RWPE1 (cell line): Measurements from ENCODE around the gene USP31.

Source experiments
- CTCF ChIA-PET: fragments of 350-600 bp; sonication (Branson Sonifier 250); formaldehyde crosslinking; extraction: SDS; loops from one replicate; lab custom pipeline; 2021; lab: Yijun Ruan, JAX
- POLR2A ChIA-PET: fragments of 400-600 bp; formaldehyde crosslinking; extraction: SDS; loops from one replicate; lab custom pipeline; 2020; ENCODE audit warnings: antibody characterized with exemption; ENCODE audit not compliant: low non-redundant PET; lab: Yijun Ruan, JAX
- DNase-seq: peaks from one replicate; pipeline ENCODE4 v3.0.0; 2012; ENCODE audit warnings: low spot score
- H3K27ac ChIP-seq: fragments of 450-650 bp; 2 replicates; pipeline ENCODE4 v1.5.1; 2017
- TF ChIP-seq, protein P1 (sequence below): fragments of 450-650 bp; conservative IDR thresholded peaks from 2 replicates; pipeline ENCODE4 v1.5.1; 2017; ENCODE audit warnings: low read depth, mild to moderate bottlenecking

USP31 gene

DNA sequence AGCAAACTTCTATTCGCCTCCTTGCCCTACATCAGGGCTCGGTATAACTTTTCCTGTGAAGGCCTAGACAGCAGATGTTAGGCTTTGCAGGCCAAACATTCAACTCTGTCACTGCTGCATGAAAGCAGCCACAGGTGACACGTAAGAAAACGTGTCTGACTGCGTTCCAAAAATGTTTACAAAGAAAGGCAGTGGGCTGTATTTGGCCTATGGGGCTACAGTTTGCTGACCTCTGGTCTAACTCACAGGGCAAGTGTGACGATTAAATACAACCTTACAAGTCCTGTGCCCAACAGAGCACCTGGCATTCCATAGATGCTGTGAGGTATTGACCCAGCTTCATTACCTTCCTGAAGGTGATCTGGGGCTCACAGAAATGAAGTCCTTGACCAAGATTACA, 79.4 kb downstream of the USP31 start:
- H3K27ac ChIP-seq: no peak overlapping the region
- CTCF ChIA-PET: no interaction called here
- TF ChIP-seq, protein P1, sequence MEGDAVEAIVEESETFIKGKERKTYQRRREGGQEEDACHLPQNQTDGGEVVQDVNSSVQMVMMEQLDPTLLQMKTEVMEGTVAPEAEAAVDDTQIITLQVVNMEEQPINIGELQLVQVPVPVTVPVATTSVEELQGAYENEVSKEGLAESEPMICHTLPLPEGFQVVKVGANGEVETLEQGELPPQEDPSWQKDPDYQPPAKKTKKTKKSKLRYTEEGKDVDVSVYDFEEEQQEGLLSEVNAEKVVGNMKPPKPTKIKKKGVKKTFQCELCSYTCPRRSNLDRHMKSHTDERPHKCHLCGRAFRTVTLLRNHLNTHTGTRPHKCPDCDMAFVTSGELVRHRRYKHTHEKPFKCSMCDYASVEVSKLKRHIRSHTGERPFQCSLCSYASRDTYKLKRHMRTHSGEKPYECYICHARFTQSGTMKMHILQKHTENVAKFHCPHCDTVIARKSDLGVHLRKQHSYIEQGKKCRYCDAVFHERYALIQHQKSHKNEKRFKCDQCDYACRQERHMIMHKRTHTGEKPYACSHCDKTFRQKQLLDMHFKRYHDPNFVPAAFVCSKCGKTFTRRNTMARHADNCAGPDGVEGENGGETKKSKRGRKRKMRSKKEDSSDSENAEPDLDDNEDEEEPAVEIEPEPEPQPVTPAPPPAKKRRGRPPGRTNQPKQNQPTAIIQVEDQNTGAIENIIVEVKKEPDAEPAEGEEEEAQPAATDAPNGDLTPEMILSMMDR: no peak
- DNase-seq: no peak
- POLR2A ChIA-PET: no interaction called here

DNA sequence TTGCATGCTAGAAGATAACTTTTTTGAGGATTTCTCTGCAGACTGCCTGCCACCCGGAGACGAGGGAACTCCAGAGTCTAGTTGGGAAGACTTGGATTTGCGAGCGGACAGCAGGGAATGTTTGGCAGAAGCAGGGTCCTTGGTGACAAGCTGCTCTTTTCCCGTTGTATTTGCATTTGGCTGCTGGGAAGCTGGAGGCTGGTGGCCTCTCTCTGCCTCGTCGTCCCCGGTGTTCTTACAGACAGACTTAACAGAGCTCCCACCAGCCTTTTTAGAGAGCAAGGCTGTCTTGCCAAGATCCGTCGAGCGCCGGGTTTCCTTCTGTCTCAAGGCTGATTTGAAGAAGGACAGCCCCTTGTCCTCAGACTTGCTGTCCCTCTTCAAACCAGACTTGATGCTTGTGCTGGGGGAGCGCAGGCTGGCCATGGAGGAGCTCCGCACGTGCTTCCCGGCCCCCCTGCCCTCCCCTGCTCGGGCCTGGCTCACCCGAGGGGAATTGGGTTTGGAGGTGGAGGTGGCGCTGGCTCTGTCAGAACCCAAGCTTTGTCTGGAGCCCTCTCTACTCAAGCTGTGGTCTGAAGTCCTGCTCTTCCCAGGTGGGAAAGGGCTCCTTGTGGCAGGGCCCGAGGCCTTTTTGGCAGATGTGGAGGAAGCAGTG, 81.0 kb downstream of the USP31 start:
- TF ChIP-seq, protein P1: no peak
- DNase-seq: no peak
- ChIA-PET POLR2A (no interaction called here), CTCF (no interaction called here)
- no peak overlapping the region for H3K27ac ChIP-seq

DNA sequence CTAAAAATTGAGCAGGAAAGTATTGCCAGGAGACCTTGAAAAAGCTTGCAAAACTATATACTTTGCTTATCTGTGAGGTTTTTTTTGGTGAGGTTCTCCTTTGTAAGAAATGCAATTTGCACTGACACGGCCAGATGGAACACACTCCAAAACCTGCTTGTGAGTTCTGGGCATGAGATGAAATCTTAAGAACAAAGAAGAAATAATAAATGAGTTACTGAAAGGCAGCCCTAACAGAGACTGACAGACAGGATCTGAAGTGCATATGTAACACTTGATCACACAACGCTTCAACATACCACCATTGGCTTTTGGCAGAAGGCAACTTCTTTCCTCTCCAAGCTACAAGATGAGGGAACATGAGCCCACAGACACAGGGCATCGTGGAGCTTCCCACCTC, 82.6 kb downstream of the USP31 start:
- H3K27ac ChIP-seq: no peak overlapping the region
- no peak for DNase-seq
- POLR2A ChIA-PET: no interaction called here
- TF ChIP-seq, protein P1: no peak
- CTCF ChIA-PET: no interaction called here

DNA sequence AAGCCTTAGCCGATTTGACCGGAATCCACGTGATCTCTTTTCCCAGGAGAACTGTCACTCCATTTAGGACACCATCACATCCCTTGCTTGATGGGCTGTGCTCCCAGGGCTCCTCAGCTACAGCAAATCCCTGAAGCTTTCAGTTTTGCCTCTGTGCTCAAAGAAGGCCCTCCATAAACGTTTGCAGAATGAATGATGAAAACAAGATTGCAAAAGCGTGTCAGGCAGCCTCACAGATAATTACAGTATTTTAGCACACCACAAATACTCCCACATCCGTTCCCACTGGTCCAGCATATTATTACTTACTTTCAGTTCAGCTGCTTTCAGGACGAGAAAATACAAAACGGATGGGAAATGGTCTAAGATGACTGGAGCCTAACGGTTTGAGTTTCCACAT, 84.6 kb downstream of the USP31 start:
- ChIA-PET CTCF (no interaction called here), POLR2A (no interaction called here)
- H3K27ac ChIP-seq: no peak overlapping the region
- DNase-seq: no peak
- TF ChIP-seq, protein P1: no peak

DNA sequence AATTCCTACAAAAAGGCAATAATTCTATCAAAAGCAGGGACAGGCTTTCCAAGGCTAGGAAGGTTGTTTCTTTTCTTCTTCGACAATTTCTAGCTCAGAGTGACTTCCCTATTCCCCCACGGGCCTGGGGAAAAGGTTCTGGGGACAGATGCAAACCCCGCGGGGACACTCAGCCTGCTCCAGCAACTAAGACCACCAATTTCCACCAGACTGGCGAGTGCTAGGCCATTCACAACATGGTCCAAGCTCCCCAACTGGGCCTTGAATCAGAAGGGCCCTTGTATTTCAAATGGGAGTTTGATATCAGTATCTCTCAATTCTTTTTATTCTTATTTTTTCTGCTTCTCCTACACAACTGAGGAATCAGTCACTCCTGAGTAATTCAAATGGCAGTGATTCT, 86.7 kb downstream of the USP31 start:
- DNase-seq: no peak
- ChIA-PET POLR2A (no interaction called here), CTCF (interaction anchor here (0.6 to 0.8 kb wide), 2 partner anchors 9 to 345 kb away, joined by 3 to 4 read pairs; no protein-coding TSS in a partner anchor)
- TF ChIP-seq, protein P1: no peak
- no peak overlapping the region for H3K27ac ChIP-seq

DNA sequence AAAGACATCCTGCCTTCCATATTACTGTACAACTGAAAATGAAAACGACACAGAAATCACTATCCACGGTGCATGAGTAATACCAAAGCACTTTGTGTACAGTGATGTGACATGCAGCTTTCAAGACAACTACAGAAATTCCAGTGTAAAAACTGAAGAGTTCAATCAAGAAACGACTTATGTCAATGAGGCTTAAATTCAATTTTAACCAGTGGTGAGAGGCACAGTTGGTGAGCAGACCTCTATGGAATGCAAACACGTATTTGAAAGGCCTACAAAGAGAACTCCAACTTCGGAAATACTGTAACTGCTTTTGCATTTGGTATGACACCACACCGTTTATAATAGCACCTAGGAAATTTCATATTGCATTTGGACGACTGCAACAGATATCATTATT, 87.6 kb downstream of the USP31 start:
- no peak for DNase-seq
- H3K27ac ChIP-seq: no peak overlapping the region
- ChIA-PET CTCF (no interaction called here), POLR2A (no interaction called here)
- TF ChIP-seq, protein P1: no peak
